Upper lobe of left lung (tissue), 6 donors: ENCODE results near the gene PIP4K2B. TPM values are rescaled to one million over a fixed set of nuclear protein-coding genes. Genes with fewer than 3 reads are reported as not detected.
"Not testable (repeated sequence)": the region's sequence is repeated elsewhere in the genome, so short reads cannot be mapped to it uniquely, and the experiment has no call there.

Experiments
- ATAC-seq, 2 donors: fragments of 200-7000 bp; cut with Tn5 transposase; one replicate each; pipeline ENCODE4 v1.9.1; 2022; ENCODE audit warnings: mild to moderate bottlenecking in 2 of 2, moderate library complexity in 2 of 2; ENCODE audit not compliant: low FRiP score in 2 of 2
- DNase-seq, 2 donors: peaks; one replicate each; pipeline ENCODE4 v3.0.0-alpha.2; 2019 to 2020
- H3K27ac ChIP-seq, 4 donors: fragments of 200-600 bp; sonication (generic); one replicate each; pipeline ENCODE4 v1.5.1; 2016 to 2019
- H3K27me3 ChIP-seq, 4 donors: fragments of 200-600 bp; sonication (generic); one replicate each; pipeline ENCODE4 v1.5.1; 2017 to 2019
- H3K36me3 ChIP-seq, 4 donors: fragments of 200-600 bp; sonication (generic); one replicate each; pipeline ENCODE4 v1.5.1; 2016 to 2019
- H3K4me1 ChIP-seq, 4 donors: fragments of 200-600 bp; sonication (generic); one replicate each; pipeline ENCODE4 v1.5.1; 2018 to 2019
- H3K4me3 ChIP-seq, 4 donors: fragments of 200-600 bp; sonication (generic); one replicate each; pipeline ENCODE4 v1.5.1; 2017 to 2019; ENCODE audit warnings: mild to moderate bottlenecking in 2 of 4, moderate library complexity in 1 of 4
- H3K9me3 ChIP-seq, 4 donors: fragments of 200-600 bp; sonication (generic); one replicate each; pipeline ENCODE4 v1.5.1; 2018 to 2019
- CTCF ChIP-seq, 6 experiments: fragments of 450-650 bp in 4 of 6; fragments of 200-600 bp in 2 of 6; sonication (generic) in 2 of 6; IDR thresholded peaks; one replicate each; pipeline ENCODE4 v1.5.1; 2016 to 2019; ENCODE audit warnings: antibody characterized with exemption in 6 of 6
- EP300 ChIP-seq, 4 donors: sonication (generic); formaldehyde crosslinking; IDR thresholded peaks; one replicate each; pipeline ENCODE4 v1.5.1; 2017; ENCODE audit warnings: antibody characterized with exemption in 4 of 4, control low read depth in 2 of 4
- POLR2A ChIP-seq, 4 donors: fragments of 450-650 bp; IDR thresholded peaks; one replicate each; pipeline ENCODE4 v1.5.1; 2016 to 2017; ENCODE audit warnings: antibody characterized with exemption in 4 of 4, mild to moderate bottlenecking in 2 of 4
- POLR2AphosphoS5 ChIP-seq, 2 donors: sonication (generic); formaldehyde crosslinking; IDR thresholded peaks; one replicate each; pipeline ENCODE4 v1.5.1; 2017; ENCODE audit warnings: antibody characterized with exemption in 2 of 2
- WGBS, 2 donors: methylation state at CpG; one replicate each; pipeline ENCODE4 v1.1.5; 2017 to 2018; 5-methylcytosine and 5-hydroxymethylcytosine counted together
- total RNA-seq, 6 donors: library from RNA; depleted of rRNA in 4 of 6; stranded (reverse); fragments of >200 nt in 4 of 6; gene quantifications; one replicate each; pipeline versions ENCODE4 v1.1.0 to v1.2.1, GENCODE V29; 2016 to 2021
- donor health status: DM: no; HTN: no; CAD: no; lungs with moderate emphysema.
- donor health status: DM: no; HTN: yes; CAD: no; lungs with severe emphysema.

Gene PIP4K2B
- total RNA-seq, 6 donors from 2014 or later: 36.3 to 67.1 (median 38.8) TPM

DNA sequence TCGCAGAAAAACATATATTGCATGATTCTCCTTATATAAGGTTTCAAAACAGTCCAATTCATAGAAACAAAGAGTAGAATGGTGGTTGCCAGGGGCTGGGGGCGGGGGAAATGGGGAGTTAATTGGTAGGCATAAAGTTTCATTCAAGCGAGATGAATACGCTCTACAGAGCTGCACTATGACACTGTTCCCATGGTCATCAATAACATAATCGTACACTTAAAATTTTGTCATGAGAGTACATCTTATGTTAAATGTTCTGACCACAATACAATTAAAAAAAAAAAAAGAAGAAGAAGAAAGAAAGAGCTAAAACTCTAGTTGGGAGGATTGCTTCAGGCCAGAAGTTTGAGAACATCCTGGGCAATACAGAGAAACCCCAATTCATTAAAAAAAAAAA lies 5.1 kb downstream of the PIP4K2B start:
- no peak for TF ChIP-seq POLR2AphosphoS5 (IDR thresholded peaks at IDR 0.05)
- TF ChIP-seq EP300 (IDR thresholded peaks at IDR 0.05): no peak
- no peak for TF ChIP-seq CTCF (IDR thresholded peaks at IDR 0.05)
- no peak for TF ChIP-seq POLR2A (IDR thresholded peaks at IDR 0.05)
- WGBS, 2 donors: 96 to 99% methylated on average over 5 of the region's 5 CpGs
- no peaks in the 10 kb centered on the region for H3K9me3 ChIP-seq

DNA sequence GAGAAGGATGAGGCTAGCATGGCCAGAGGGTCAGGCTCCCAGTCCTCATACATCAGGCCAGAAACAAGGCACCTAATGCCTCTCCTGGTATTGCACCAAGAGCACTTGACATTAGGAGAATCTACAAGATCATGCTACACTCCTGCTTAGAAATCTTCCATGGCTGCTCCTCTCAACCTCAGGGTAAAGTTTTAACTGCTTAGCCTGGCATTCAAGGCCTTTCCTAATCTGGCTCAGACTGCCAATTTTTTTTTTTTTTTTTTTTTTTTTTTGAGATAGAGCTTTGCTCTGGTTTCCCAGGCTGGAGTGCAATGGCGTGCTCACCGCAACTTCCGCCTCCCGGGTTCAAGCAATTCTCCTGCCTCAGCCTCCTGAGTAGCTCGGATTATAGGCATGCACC lies 8.2 kb downstream of the PIP4K2B start:
- Histone ChIP-seq H3K4me3 (no peak overlapping the region), H3K27ac (peak overlapping the region in 1 of 4 donors; percentile 64), H3K36me3 (peaks cover 0 to 10% (median 7%) of the 10 kb centered on the region in 4 donors), H3K4me1 (peaks cover 0 to 21% (median 14%) of the 10 kb centered on the region in 4 donors), H3K27me3 (no peaks in the 10 kb centered on the region), H3K9me3 (no peaks in the 10 kb centered on the region)
- 92 to 94% methylated on average over 5 of the region's 5 CpGs for WGBS, 2 donors
- DNase-seq: no peak
- TF ChIP-seq POLR2A (IDR thresholded peaks at IDR 0.05) (no peak), CTCF (IDR thresholded peaks at IDR 0.05) (no peak), POLR2AphosphoS5 (IDR thresholded peaks at IDR 0.05) (no peak), EP300 (IDR thresholded peaks at IDR 0.05) (no peak)
- ATAC-seq: no peak

More for the DNA sequence above, 5.1 kb downstream of the PIP4K2B start:
- no peak for DNase-seq
- peaks cover 23 to 44% (median 37%) of the 10 kb centered on the region in 4 donors for H3K4me1 ChIP-seq
- H3K4me3 ChIP-seq: no peak overlapping the region
- no peak overlapping the region for H3K27ac ChIP-seq
- no peak for ATAC-seq
- peaks cover 0 to 4% (median 0%) of the 10 kb centered on the region in 4 donors for H3K36me3 ChIP-seq
- no peaks in the 10 kb centered on the region for H3K27me3 ChIP-seq

GRCh38 chr17:38790148-38790707 lies 9.1 kb downstream of the PIP4K2B start:
- H3K4me3 ChIP-seq, DNase-seq, ATAC-seq, H3K9me3 ChIP-seq, H3K27me3 ChIP-seq: not testable (repeated sequence)
- H3K36me3 ChIP-seq: peaks cover 0 to 19% (median 15%) of the 10 kb centered on the region in 4 donors
- H3K27ac ChIP-seq: peak overlapping the region in 3 of 4 donors; percentile 32 to 64 (median 60)
- peaks cover 0 to 17% (median 13%) of the 10 kb centered on the region in 4 donors for H3K4me1 ChIP-seq
- 68 to 70% methylated on average over 13 of the region's 13 CpGs for WGBS, 2 donors

- Histone ChIP-seq H3K9me3 (no peaks in the 10 kb centered on the region), H3K27me3 (no peaks in the 10 kb centered on the region), H3K27ac (peak overlapping the region in 2 of 4 donors; percentile 25 to 27), H3K36me3 (peaks cover 9 to 29% (median 25%) of the 10 kb centered on the region in 4 donors), H3K4me1 (peaks cover 0 to 17% (median 13%) of the 10 kb centered on the region in 4 donors), H3K4me3 (no peak overlapping the region)
- 9 to 27% methylated on average over 1 of the region's 1 CpG for WGBS, 2 donors
- no peak for DNase-seq
- no peak for ATAC-seq
- TF ChIP-seq POLR2A (IDR thresholded peaks at IDR 0.05) (no peak), EP300 (IDR thresholded peaks at IDR 0.05) (no peak), CTCF (IDR thresholded peaks at IDR 0.05) (no peak), POLR2AphosphoS5 (IDR thresholded peaks at IDR 0.05) (no peak)
These were observed 10.2 kb downstream of the PIP4K2B start for GRCh38 chr17:38789185-38789584.

DNA sequence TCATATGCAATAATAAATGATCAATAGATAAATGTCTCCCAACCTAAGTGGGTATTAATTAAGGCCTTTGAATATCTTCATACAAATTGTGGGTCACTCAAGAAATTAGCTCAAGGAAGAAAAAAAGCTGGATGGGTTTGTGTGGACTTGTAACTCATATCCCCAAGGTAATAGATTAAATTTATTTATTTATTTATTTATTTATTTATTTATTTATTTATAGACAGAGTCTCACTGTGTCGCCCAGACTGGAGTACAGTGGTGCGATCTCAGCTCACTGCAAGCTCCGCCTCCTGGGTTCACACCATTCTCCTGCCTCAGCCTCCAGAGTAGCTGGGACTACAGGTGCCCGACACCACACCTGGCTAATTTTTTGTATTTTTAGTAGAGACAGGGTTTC lies 11.4 kb downstream of the PIP4K2B start:
- H3K27ac ChIP-seq, H3K9me3 ChIP-seq, DNase-seq, H3K4me3 ChIP-seq, ATAC-seq, H3K27me3 ChIP-seq: not testable (repeated sequence)
- Histone ChIP-seq H3K4me1 (peaks cover 0 to 17% (median 13%) of the 10 kb centered on the region in 4 donors), H3K36me3 (peaks cover 13 to 41% (median 36%) of the 10 kb centered on the region in 4 donors)
- 92 to 97% methylated on average over 4 of the region's 4 CpGs for WGBS, 2 donors

DNA sequence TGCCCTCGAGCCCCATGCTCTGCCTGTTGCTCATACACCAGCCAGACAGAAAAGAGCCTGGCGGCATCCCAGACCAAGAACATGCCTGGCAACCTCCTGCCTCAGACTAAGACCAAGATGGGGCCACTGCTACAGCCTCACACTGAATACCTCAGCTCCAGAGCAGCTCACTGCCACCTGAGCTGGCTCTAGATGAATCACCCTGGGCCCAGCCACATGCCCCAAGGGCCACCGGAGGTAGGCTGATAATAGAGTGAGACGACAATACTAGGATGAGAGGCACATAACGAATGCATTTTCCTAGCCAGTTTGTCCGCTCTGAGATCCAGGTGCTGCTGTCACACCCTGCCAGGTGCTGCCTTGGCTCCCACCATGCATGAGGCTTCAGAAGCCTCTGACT lies 13.0 kb downstream of the PIP4K2B start:
- Histone ChIP-seq H3K27ac (no peak overlapping the region), H3K27me3 (no peaks in the 10 kb centered on the region), H3K4me1 (peaks cover 0 to 17% (median 13%) of the 10 kb centered on the region in 4 donors), H3K36me3 (peaks cover 19 to 54% (median 51%) of the 10 kb centered on the region in 4 donors), H3K4me3 (no peak overlapping the region), H3K9me3 (no peaks in the 10 kb centered on the region)
- 77 to 82% methylated on average over 5 to 6 of the region's 6 CpGs for WGBS, 2 donors
- DNase-seq (no peak), ATAC-seq (no peak)
- TF ChIP-seq POLR2A (IDR thresholded peaks at IDR 0.05): no peak
